Measurements from ENCODE around the gene GALNT10.

GALNT10 gene

GRCh38 chr5:154179846-154180710 is 10.5 kb upstream of the GALNT10 start:
- DNase-seq (ENCODE audit: low read depth): peak; percentile 78
- TF ChIP-seq CTCF (IDR thresholded peaks at IDR 0.05; ENCODE audit: low read length, missing control alignments): peak; percentile 92
- no peak overlapping the region for H3K4me3 ChIP-seq (replicated peaks; ENCODE audit: low read depth, low read length)

- no peak for TF ChIP-seq CTCF (IDR thresholded peaks at IDR 0.05; ENCODE audit: low read length, missing control alignments)
- no peak overlapping the region for H3K4me3 ChIP-seq (replicated peaks; ENCODE audit: low read depth, low read length)
- no peak for DNase-seq (ENCODE audit: low read depth)
These were observed 9.4 kb upstream of the GALNT10 start for GRCh38 chr5:154181161-154181560.

- H3K4me3 ChIP-seq (replicated peaks; ENCODE audit: low read depth, low read length): peak overlapping the region; percentile 81
- TF ChIP-seq CTCF (IDR thresholded peaks at IDR 0.05; ENCODE audit: low read length, missing control alignments): no peak
- DNase-seq (ENCODE audit: low read depth): no peak
These were observed 1.2 kb upstream of the GALNT10 start for GRCh38 chr5:154189256-154189818.

- peak overlapping the region; percentile 81 for H3K4me3 ChIP-seq (replicated peaks; ENCODE audit: low read depth, low read length)
- peak; percentile 18 for TF ChIP-seq CTCF (IDR thresholded peaks at IDR 0.05; ENCODE audit: low read length, missing control alignments)
- peak; percentile 79 for DNase-seq (ENCODE audit: low read depth)
These were observed 526 bp upstream of the GALNT10 start for GRCh38 chr5:154189819-154190594.

GRCh38 chr5:154191467-154192261 is 1.1 kb downstream of the GALNT10 start:
- peak overlapping the region; percentile 64 for H3K4me3 ChIP-seq (replicated peaks; ENCODE audit: low read depth, low read length)
- peak; percentile 17 for TF ChIP-seq CTCF (IDR thresholded peaks at IDR 0.05; ENCODE audit: low read length, missing control alignments)

GRCh38 chr5:154193283-154193682 is 2.8 kb downstream of the GALNT10 start:
- H3K4me3 ChIP-seq (replicated peaks; ENCODE audit: low read depth, low read length): no peak overlapping the region
- TF ChIP-seq CTCF (IDR thresholded peaks at IDR 0.05; ENCODE audit: low read length, missing control alignments): no peak
- no peak for DNase-seq (ENCODE audit: low read depth)

More at GRCh38 chr5:154191467-154192261, 1.1 kb downstream of the GALNT10 start:
- peak; percentile 58 for DNase-seq (ENCODE audit: low read depth)

Data from fibroblast of pulmonary artery (primary cell).